ENCODE results near the gene TSPAN14.

Gene TSPAN14

DNA sequence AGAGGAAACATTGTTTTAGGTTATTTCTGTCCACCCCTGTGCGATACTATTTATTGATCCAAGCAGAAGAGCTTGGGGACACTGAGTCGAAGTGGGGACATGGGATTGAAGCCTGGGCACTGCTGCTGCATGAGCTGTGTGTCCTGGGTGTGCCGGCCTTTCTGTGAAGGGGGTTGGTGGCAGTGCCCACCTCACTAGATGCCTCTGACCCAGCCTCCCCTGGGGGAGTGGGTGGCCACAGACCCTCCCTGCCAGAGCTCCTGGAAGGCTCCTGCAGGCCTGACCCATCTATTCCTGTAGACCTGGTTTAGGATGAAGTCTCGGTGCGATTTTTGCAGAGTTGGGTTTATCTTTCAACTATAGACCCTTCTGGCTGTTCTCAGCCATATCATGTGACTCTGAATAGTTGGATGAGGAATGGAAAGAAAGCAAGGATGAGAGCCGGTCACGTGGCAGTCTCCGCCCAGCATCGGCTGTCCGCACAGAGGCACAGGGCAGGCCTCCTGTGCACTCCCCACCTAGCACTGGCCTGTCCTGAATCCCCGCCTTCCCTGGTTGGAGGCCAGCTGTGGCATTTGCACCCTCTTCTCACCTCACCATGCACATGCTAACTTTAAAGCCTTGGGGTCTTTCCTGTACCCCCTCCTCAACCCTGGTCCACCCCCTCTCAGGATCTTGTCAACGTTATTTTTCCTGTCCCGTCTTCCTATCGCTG is 66.0 kb downstream of the TSPAN14 start:
- no peak overlapping the region for H3K4me3 ChIP-seq (ENCODE audit: low read length)
- TF ChIP-seq, protein P1, sequence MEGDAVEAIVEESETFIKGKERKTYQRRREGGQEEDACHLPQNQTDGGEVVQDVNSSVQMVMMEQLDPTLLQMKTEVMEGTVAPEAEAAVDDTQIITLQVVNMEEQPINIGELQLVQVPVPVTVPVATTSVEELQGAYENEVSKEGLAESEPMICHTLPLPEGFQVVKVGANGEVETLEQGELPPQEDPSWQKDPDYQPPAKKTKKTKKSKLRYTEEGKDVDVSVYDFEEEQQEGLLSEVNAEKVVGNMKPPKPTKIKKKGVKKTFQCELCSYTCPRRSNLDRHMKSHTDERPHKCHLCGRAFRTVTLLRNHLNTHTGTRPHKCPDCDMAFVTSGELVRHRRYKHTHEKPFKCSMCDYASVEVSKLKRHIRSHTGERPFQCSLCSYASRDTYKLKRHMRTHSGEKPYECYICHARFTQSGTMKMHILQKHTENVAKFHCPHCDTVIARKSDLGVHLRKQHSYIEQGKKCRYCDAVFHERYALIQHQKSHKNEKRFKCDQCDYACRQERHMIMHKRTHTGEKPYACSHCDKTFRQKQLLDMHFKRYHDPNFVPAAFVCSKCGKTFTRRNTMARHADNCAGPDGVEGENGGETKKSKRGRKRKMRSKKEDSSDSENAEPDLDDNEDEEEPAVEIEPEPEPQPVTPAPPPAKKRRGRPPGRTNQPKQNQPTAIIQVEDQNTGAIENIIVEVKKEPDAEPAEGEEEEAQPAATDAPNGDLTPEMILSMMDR (IDR thresholded peaks at IDR 0.05; ENCODE audit: insufficient read depth, low read depth, low read length, missing control alignments): no peak
- DNase-seq (ENCODE audit: low read depth): no peak

DNA sequence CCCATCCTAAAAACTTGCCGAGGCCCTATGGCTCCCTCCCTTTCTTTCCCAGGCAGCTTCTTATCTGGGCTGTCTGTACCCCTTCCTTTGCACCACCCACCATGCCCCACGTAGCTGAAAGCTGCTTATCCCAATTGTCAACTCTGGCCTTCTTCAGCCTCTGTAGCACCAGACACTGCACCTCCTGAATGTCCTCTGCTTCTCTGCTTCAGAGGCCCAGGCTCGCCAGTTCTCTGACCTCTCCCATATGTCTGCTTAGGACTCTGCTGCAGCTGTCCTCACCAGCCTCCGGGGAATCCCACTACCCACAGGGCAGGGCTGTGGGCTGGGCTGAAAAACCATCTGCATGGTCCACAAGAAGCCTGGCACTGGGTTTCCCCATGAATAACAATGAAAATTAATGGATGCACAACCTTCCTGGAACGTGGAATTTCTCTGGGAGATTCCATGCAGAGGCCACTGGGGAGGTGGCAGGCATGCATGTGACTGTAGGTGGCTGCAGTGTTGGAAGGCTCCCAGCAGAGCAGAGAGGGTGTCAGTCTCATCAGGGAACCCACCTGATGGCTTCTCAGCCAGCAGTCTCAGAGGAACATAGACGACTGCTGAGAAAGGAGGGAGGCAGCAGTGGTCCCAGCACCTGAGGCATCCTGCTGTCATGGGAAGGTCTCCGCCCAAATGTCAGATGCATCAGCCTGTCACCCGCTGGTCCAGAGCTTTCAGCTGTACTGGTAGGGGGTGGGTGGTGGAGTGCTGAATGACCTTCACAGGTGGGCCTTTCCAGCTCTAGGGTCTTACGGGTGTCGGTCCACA is 66.8 kb downstream of the TSPAN14 start:
- TF ChIP-seq, protein P1 (IDR thresholded peaks at IDR 0.05; ENCODE audit: insufficient read depth, low read depth, low read length, missing control alignments): no peak
- no peak overlapping the region for H3K4me3 ChIP-seq (ENCODE audit: low read length)
- no peak for DNase-seq (ENCODE audit: low read depth)

DNA sequence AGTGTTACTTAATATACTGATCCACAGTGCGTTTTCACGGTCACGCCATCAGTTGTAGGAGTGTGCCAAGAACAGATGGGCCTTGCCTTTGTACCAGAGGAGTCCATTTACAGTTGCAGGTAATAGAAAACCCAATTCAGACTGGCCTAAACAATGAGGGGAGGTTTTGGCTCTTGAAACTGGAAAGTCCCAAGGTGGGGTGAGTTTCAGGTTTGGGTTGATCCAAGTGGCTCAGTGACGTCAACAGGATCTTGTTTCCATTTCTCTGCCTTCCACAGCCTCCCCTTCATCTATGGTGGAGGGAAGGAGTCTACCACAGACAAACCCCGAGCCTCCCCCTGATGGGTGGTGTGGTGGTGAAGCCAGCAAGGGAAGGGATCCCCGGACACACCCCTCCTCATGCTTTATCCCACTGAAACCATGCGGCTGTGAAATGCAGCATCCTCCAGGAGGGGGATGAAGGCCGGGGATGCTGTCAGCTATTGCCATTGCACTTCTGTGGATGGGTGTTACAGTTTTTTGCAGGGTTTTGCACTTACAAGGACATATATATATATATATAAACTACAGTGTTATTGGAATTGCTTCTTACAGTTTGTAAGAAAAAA is 68.8 kb downstream of the TSPAN14 start:
- TF ChIP-seq, protein P1 (IDR thresholded peaks at IDR 0.05; ENCODE audit: insufficient read depth, low read depth, low read length, missing control alignments): no peak
- no peak overlapping the region for H3K4me3 ChIP-seq (ENCODE audit: low read length)
- peak; percentile 61 for DNase-seq (ENCODE audit: low read depth)

DNA sequence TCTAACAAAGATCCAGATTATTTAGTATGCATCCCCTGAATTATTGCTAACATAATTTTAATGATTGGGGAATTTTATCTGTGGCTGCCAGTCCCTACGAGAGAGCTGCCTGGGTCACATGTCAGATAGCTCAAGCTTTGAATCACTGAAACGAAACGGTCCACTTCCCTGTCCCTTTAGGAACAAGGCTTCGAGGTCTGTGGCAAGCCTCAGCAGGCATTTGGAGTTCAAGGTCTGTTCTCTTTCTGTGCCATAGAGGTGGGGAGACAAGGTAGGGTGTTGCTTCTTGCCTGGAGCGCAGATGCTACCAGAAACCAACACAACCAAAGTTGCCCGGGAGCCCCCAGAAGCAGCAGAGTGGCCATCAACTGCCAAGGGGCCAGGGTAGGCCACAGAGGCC is 69.7 kb downstream of the TSPAN14 start:
- TF ChIP-seq, protein P1 (IDR thresholded peaks at IDR 0.05; ENCODE audit: insufficient read depth, low read depth, low read length, missing control alignments): no peak
- no peak overlapping the region for H3K4me3 ChIP-seq (ENCODE audit: low read length)
- DNase-seq (ENCODE audit: low read depth): peak; percentile 61

DNA sequence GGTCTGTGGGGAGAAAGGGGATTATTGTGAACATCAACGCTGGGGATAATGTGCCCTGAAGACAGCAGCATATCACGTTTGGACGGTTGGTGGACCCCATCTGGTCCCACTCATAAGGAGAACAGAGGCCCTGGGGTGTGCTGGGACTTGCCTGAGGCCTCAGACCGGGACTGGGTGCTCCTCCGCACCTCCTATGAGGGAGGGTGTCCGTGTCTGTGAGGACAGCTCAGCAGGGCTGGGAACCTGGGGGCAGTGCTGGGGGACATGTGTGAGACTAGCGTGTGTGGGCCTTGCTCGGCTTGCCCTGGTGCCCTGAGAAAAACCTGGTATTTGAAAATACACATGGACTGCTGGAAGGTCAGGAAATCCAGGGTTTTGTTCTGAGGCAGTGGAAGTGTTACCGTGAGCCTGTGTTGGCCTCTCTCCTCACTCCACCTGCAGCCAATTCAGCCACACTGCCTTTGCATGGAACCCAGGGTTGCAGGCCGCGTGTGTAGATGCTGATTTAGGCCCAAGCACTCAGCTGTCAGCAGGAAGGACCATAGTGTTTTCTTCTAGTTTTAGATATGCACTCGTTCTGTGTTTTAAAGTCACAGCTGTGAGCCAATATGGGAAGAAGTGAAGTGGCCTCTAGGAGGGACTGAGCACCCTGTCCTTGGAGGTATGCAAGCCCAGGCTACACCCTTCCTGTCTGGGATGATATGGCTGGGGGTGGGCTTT is 70.2 kb downstream of the TSPAN14 start:
- H3K4me3 ChIP-seq (ENCODE audit: low read length): no peak overlapping the region
- TF ChIP-seq, protein P1 (IDR thresholded peaks at IDR 0.05; ENCODE audit: insufficient read depth, low read depth, low read length, missing control alignments): no peak
- DNase-seq (ENCODE audit: low read depth): no peak

DNA sequence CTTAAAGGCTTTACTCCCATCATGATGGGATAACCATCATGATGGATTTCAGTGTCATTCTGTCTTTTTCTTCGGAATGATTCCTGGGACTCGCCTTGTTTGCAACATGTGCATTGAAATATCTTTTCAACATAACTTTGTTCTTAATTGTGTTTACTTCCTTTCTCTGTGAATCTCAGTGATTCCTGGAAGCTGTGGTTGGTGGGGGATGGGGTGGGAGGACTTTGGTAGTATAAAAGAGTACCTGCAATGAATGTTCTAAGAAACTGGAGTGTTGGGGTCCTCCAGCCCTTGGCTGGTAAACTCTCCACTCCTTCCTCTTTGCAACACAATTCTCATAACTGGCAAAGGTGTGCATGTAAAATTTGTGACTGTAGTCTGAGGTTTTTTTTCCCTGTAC is 72.1 kb downstream of the TSPAN14 start:
- no peak overlapping the region for H3K4me3 ChIP-seq (ENCODE audit: low read length)
- TF ChIP-seq, protein P1 (IDR thresholded peaks at IDR 0.05; ENCODE audit: insufficient read depth, low read depth, low read length, missing control alignments): no peak
- no peak for DNase-seq (ENCODE audit: low read depth)

Measured in epithelial cell of esophagus (primary cell).